Breast epithelium (tissue), 4 donors: ENCODE measurements around the gene INIP. TPM values are rescaled to one million over a fixed set of nuclear protein-coding genes. Genes with fewer than 3 reads are reported as not detected.

Source experiments
- DNase-seq, 2 donors: peaks; one replicate each; pipeline ENCODE4 v3.0.0-alpha.2; 2019; ENCODE audit warnings: low spot score in 2 of 2
- H3K27ac ChIP-seq, 2 donors: fragments of 200-600 bp; sonication (generic) in 1 of 2; one replicate each; pipeline ENCODE4 v1.5.1; 2016 to 2019; ENCODE audit warnings: mild to moderate bottlenecking in 1 of 2
- H3K27me3 ChIP-seq, 2 donors: fragments of 200-600 bp; sonication (generic) in 1 of 2; one replicate each; pipeline versions ENCODE4 v1.5.1 to v1.6.0; 2017 to 2019; ENCODE audit warnings: control low read depth in 1 of 2, mild to moderate bottlenecking in 1 of 2
- H3K36me3 ChIP-seq: fragments of 200-600 bp; one replicate; pipeline ENCODE4 v1.5.1; 2019
- H3K4me1 ChIP-seq, 2 donors: fragments of 200-600 bp; sonication (generic); one replicate each; pipeline ENCODE4 v1.5.1; 2016 to 2019; ENCODE audit warnings: control low read depth in 1 of 2
- H3K4me3 ChIP-seq, 3 donors: fragments of 200-600 bp; sonication (generic); 1 replicate in 2 of 3; 2 replicates in 1 of 3; pipeline ENCODE4 v1.5.1; 2016 to 2019; ENCODE audit warnings: mild to moderate bottlenecking in 3 of 3, moderate library complexity in 2 of 3
- H3K9me3 ChIP-seq, 2 donors: fragments of 200-600 bp; sonication (generic) in 1 of 2; one replicate each; pipeline ENCODE4 v1.5.1; 2016 to 2019; ENCODE audit warnings: control low read depth in 1 of 2
- POLR2A ChIP-seq: fragments of 450-650 bp; IDR thresholded peaks from one replicate; pipeline ENCODE4 v1.6.1; 2016; ENCODE audit warnings: antibody characterized with exemption, mild to moderate bottlenecking, moderate library complexity
- POLR2AphosphoS5 ChIP-seq, 3 donors: sonication (generic); formaldehyde crosslinking; IDR thresholded peaks; one replicate each; pipeline ENCODE4 v1.6.1; 2017; ENCODE audit warnings: antibody characterized with exemption in 3 of 3
- intact Hi-C: fragments of 100-400 bp; cut with DNase I; formaldehyde crosslinking; loops from one replicate; pipeline ENCODE4 v1.15.1; 2023; ENCODE audit warnings: low total_unique reads
- total RNA-seq, 3 donors: library from RNA; depleted of rRNA; stranded (reverse); fragments of >200 nt; gene quantifications; one replicate each; pipeline ENCODE4 v1.1.0, GENCODE V29; 2016
- TF ChIP-seq, protein P1 (sequence below), 3 donors: fragments of 450-650 bp; IDR thresholded peaks; one replicate each; pipeline ENCODE4 v1.5.1; 2016 to 2017; ENCODE audit warnings: antibody characterized with exemption in 3 of 3, mild to moderate bottlenecking in 3 of 3, moderate library complexity in 3 of 3

Gene INIP
- total RNA-seq, 3 donors from 2014 or later, result 21.0 to 25.6 (median 21.9) TPM

GRCh38 chr9:112648624-112649023, 69.3 kb downstream of the INIP start:
- Histone ChIP-seq H3K27ac (no peak overlapping the region), H3K9me3 (peaks cover 8 to 13% of the 10 kb centered on the region in 2 donors), H3K4me3 (no peak overlapping the region), H3K36me3 (no peaks in the 10 kb centered on the region), H3K4me1 (no peaks in the 10 kb centered on the region), H3K27me3 (no peaks in the 10 kb centered on the region)
- intact Hi-C loops, result no loop called here
- TF ChIP-seq POLR2AphosphoS5 (IDR thresholded peaks at IDR 0.05) (no peak), POLR2A (no peak)
- TF ChIP-seq, protein P1, sequence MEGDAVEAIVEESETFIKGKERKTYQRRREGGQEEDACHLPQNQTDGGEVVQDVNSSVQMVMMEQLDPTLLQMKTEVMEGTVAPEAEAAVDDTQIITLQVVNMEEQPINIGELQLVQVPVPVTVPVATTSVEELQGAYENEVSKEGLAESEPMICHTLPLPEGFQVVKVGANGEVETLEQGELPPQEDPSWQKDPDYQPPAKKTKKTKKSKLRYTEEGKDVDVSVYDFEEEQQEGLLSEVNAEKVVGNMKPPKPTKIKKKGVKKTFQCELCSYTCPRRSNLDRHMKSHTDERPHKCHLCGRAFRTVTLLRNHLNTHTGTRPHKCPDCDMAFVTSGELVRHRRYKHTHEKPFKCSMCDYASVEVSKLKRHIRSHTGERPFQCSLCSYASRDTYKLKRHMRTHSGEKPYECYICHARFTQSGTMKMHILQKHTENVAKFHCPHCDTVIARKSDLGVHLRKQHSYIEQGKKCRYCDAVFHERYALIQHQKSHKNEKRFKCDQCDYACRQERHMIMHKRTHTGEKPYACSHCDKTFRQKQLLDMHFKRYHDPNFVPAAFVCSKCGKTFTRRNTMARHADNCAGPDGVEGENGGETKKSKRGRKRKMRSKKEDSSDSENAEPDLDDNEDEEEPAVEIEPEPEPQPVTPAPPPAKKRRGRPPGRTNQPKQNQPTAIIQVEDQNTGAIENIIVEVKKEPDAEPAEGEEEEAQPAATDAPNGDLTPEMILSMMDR (IDR thresholded peaks at IDR 0.05), result no peak
- no peak for DNase-seq

- Histone ChIP-seq H3K9me3 (peaks cover 8 to 13% of the 10 kb centered on the region in 2 donors), H3K27ac (no peak overlapping the region), H3K27me3 (no peaks in the 10 kb centered on the region), H3K4me3 (no peak overlapping the region), H3K36me3 (no peaks in the 10 kb centered on the region), H3K4me1 (no peaks in the 10 kb centered on the region)
- intact Hi-C loops, result no loop called here
- no peak for TF ChIP-seq POLR2AphosphoS5 (IDR thresholded peaks at IDR 0.05)
- TF ChIP-seq POLR2A, result no peak
- TF ChIP-seq, protein P1 (IDR thresholded peaks at IDR 0.05), result no peak
- no peak for DNase-seq
Observed at GRCh38 chr9:112647596-112647995, 70.3 kb downstream of the INIP start.

GRCh38 chr9:112642126-112642525, 75.8 kb downstream of the INIP start:
- Histone ChIP-seq H3K27me3 (no peaks in the 10 kb centered on the region), H3K27ac (no peak overlapping the region), H3K9me3 (peaks cover 10 to 17% of the 10 kb centered on the region in 2 donors), H3K4me3 (no peak overlapping the region), H3K36me3 (no peaks in the 10 kb centered on the region), H3K4me1 (no peaks in the 10 kb centered on the region)
- intact Hi-C loops, result no loop called here
- TF ChIP-seq POLR2A (no peak), POLR2AphosphoS5 (IDR thresholded peaks at IDR 0.05) (no peak)
- TF ChIP-seq, protein P1 (IDR thresholded peaks at IDR 0.05), result no peak
- DNase-seq, result no peak

GRCh38 chr9:112640311-112640710, 77.6 kb downstream of the INIP start:
- TF ChIP-seq POLR2A (no peak), POLR2AphosphoS5 (IDR thresholded peaks at IDR 0.05) (no peak)
- TF ChIP-seq, protein P1 (IDR thresholded peaks at IDR 0.05), result no peak
- no peak overlapping the region for H3K4me3 ChIP-seq
- no peaks in the 10 kb centered on the region for H3K4me1 ChIP-seq
- intact Hi-C loops, result no loop called here
- H3K27ac ChIP-seq, result no peak overlapping the region
- DNase-seq, result no peak
- H3K9me3 ChIP-seq, result peaks cover 10 to 17% of the 10 kb centered on the region in 2 donors
- no peaks in the 10 kb centered on the region for H3K36me3 ChIP-seq
- H3K27me3 ChIP-seq, result no peaks in the 10 kb centered on the region

Other genes with a start within 250 kb of the INIP start
- gene KIAA1958, start 231.3 kb downstream of the INIP start, total RNA-seq, result 10 to 100 TPM in 2 of 3 donors, 1 to 10 TPM in 1; 2.9 to 16.5 (median 11.8) TPM
- 10 to 100 TPM; 15.2 to 18.7 (median 16.4) TPM for gene SNX30, start 32.6 kb upstream of the INIP start, total RNA-seq
- gene SLC46A2, start 172.8 kb upstream of the INIP start, total RNA-seq, result under 1 TPM in 2 of 3 donors, not detected in 1; 0.16 to 0.66 TPM